ENCODE measurements around the gene CCR7.

CCR7 gene

DNA sequence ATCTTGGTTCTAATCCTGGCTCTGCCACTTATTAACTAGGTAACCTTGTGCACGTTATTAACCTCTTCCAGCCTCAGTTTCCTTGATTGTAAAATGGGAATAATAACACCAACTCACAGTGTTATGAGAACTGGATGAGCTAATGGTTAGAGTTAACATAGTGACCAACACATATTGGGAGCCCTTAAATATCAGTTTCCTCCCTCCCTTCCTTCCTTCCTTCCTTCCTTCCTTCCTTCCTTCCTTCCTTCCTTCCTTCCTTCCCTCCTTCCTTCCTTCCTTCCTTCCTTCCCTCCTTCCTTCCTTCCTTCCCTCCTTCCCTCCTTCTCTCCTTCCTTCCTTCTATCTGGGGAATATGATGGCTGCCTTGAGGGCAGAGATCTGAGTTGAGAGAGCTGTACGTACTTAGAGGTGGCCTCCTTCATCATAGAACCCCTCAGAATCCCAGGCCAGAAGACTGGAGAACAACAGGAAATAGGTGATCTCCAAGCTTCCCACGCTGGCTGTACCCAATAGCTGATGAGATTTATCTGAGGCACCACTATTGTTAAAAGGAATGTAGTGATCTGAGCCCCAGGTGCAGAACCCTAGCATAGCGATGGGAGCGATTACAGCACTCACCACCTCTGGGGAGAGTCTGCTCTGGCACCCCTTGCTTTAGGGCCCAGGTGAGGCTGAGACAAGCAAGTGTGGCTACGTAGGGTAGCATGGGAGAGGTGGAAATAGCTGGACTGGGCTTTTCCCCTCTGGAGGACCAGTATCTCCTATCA, 26.2 kb downstream of the CCR7 start:
- no peak for DNase-seq (ENCODE audit: low read depth)
- H3K4me3 ChIP-seq (ENCODE audit: low read depth, low read length) = no peak overlapping the region

DNA sequence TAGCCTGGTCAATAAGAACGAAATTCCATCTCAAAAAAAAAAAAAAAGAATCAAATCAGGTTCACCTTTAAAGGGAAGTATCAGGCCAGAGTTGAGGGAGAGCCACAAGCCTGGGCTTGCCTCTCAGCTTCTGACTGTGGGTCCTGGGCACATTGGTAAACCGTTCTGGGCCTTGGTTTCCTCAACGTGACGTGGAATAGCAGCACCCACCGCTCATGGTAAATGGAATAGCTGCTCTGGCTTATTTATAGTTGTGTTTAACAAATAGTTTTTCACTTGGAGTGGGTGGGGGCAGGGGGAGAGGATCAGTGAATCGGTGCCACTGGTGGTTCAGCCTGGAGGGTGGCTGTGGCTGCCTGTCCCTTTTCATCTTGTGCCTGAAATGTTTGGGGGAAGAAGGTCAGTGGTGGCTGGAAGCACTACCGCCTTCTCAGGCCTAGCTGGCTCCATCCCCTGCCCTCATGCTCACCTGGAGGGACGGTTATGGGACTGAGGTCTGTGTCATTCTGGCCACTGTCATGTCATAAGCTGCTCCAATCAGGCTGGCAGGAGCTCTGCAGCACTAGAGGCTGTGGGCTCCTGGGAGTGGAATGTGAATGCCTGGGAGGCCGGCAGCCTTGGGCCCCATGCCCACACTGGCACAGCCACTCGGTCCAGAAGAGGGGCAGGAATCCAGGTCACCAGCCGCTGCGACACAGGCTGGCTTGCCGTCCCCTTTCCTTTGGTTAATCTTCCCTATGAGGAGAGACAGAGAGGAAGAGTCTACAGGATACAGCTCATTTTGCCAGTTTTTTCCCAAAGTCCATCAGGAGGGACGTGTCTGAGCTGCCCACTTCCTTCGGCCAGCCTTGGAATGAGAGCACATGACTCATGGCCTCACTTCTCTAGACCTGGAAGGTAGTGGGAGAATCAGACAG, 27.0 kb downstream of the CCR7 start:
- no peak for DNase-seq (ENCODE audit: low read depth)
- no peak overlapping the region for H3K4me3 ChIP-seq (ENCODE audit: low read depth, low read length)

DNA sequence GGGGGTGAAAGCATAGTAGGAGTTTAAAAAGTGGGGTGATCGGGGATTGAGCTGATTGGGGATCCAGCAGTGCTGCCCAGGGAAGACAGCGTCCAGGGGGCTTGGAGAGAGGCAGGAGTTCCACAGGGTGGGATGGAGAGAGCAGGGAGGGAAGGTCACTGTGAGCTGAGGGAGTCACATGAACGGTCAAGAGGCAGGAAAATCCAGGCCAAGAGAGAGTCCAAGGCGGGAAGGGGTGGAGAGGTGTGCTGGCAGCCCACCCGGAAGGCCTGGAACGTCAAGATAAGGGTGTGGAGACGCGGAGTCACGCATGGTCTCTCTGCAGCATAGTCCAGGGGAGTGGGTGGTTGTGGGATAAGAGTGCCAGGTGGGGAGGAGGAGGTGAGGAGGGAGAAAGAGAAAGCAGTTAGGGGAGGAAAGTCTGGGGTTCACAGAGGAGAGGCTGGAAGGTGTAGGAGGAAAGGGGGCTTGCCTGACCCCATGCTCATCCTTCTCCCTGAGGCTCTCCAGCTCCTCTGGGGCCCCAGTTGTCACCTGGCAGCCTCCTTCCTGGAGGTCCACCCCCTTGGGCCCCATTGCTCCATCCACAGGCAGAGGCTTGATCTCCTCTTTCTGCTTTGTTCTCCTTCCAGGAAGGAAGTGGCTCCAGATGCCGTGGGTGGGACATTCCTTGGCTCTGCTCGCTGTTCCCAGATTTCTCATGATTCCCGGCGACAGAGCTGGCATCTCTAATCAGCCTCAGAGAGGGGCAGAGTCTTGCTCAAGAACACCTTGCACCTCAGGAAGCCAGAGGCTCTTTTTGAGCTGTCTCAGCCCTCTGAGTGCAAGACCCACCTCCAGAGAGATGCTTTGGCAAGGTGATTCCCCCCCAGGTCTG, 28.7 kb downstream of the CCR7 start:
- no peak overlapping the region for H3K4me3 ChIP-seq (ENCODE audit: low read depth, low read length)
- no peak for DNase-seq (ENCODE audit: low read depth)

DNA sequence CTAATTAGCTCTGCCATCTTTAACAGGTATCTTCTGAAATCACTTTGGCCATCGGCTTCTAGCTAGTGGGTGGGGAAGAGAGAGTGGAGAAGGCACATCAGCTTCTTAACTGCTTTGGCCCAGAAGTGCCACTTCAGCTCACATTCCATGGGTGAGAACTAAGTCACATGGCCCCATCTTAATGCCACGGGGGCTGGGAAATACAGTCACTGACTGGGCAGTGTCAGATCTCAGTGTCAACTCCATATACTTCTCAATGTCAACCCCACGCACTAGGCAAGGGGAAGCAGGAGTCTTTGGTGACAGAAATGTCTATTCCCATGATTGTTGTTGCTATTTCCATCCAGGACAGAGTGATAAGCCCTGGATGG, 29.4 kb downstream of the CCR7 start:
- DNase-seq (ENCODE audit: low read depth) = no peak

DNA sequence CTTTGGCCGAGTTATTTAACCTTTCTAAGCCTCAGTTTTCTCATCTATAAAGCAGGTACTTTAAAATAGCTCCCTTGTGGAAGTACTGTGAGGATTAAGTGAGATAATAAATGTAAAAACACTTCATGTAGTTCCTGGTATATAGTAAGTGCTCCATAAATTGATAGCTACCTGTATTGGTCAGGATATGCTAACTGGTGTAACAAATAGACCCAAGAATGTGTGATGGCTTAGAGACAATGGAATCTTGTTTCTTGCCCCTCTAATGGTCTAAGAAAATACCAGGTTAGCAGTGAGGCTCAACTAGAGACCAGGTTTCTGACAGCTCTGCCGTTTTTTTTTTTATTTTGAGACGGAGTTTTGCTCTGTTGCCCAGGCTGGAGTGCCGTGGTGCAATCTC, 29.8 kb downstream of the CCR7 start:
- no peak for DNase-seq (ENCODE audit: low read depth)
- no peak overlapping the region for H3K4me3 ChIP-seq (ENCODE audit: low read depth, low read length)

More for the DNA sequence above, 29.4 kb downstream of the CCR7 start:
- no peak overlapping the region for H3K4me3 ChIP-seq (ENCODE audit: low read depth, low read length)

DNA sequence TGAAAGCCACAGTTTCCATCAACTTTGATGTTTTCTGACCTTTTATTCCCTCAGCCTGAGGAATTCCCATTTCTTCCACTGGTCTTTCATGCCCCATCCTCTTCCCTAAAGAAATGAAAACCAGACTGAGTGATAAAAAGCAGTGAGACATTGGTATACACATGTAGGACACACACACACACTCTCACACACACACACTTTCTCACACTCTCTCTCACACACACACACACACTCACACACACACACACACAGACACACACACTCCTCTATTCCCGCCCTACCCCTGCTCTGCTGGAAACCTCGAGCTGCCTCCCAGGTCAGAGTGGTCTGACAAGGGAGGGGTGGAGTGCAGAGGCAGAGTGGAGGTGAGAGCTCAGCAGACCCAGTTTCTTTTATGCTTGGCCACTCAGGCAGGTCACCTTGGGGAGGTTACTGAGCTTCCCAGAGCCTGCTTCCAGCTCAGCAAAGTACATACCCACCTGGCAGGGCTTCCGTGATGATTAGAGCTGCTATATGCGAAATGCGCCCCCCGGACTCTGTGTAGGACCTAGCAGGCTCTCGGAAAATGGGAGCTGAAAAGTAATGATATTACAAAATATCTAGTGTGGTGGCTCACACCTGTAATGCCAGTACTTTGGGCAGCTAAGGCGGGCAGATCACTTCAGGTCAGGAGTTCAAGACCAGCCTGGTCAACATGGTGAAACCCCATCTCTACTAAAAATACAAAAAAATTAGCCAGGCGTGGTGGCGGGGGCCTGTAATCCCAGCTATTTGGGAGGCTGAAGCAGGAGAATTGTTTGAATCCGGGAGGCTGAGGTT, 30.7 kb downstream of the CCR7 start:
- DNase-seq (ENCODE audit: low read depth) = no peak
- H3K4me3 ChIP-seq (ENCODE audit: low read depth, low read length) = no peak overlapping the region

DNA sequence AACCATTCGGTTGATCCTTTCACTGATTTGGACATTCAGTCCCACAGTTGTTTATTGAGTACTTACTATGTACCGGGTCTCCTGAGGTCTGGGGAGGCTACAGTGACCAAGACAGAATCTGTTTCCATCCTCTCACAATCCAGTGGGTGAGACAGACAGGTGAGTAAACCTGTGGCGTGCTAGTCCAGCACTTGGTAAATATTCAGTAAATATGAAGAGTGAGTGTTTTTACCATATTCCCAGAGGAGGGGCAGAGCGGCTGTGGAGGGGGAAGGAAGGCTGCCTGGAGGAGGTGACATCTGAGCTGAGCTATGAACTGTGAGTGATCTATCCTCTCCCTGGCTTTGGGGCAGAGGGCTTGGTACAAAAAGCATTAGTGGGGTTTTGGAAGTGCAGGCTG, 31.4 kb downstream of the CCR7 start:
- DNase-seq (ENCODE audit: low read depth) = no peak
- H3K4me3 ChIP-seq (ENCODE audit: low read depth, low read length) = no peak overlapping the region

DNA sequence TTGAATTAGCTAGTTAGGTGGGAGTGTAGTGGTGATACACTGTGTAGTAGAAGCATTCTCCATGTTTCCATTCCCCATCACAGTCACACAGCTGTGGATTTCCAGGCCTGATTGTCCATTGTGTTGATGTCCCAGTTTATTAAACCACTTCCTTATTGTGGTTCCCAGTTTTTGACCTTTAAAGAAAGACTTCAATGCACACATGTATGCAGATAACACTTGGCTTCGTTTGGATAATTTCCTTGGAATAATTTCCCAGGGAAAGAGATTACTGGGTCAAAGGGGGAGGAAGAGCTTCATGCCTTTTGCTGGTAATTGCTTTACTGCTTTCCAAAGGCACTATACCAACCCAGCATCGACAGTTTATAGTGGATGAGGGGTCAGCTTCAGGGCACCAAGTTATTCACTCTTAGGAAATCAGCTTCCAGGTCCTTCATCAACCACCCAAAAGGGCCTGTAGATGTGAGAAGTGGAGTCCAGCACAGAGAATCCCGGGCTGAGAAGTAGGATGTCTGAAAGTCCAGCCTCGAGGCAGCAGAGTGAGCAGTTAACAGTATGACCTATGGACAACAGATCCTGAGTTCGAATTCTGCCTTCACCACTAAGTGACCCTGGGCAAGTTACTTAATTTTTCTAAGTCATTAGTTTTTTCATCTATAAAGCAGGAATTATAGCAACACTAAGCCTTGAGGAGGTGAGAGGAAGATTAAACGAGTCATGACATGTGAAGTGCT, 32.6 kb downstream of the CCR7 start:
- no peak for DNase-seq (ENCODE audit: low read depth)
- no peak overlapping the region for H3K4me3 ChIP-seq (ENCODE audit: low read depth, low read length)

DNA sequence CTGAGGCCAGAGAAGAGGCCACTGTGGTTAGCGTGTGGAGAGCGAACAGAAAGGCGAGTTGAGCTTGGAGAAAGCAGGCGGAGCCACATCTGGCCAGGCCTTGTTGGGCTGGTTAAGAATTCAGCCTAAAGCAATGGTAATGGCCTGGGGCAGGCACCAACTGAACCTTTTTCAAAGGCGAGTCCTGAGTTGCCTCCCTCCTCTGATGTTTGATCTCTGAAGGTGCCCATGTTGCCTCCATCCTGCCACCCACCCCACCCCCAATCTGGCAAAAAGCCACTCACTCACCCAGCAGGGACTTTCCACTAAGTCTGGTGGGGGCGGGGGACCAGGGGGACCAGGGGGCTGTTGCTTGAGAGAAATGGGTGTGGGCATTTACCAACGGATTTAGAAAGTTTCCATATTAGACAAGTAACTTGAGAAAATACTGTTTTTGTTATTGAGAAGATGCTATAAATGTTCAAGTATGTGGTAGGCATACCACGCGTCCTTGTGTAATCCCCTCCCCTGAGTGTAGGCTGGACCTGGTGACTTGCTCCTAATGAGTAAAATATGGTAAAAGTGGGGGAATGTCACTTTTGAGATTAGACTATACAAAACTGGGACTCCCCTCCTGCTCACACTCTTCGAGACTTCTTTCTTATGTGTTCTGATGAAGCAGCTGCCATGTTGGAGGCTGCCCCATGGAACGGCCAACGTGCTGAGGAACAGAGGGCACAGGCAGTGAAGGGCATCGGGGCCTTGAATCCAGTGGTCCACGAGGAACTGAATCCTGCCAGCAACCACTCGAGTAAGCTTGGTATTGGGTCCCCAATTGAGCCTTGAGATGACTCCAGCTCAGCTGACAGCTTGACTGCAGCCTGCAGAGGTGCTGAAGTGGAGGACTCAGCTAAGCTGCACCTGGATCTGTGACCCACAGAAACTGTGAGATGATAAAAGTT, 34.0 kb downstream of the CCR7 start:
- no peak for DNase-seq (ENCODE audit: low read depth)

DNA sequence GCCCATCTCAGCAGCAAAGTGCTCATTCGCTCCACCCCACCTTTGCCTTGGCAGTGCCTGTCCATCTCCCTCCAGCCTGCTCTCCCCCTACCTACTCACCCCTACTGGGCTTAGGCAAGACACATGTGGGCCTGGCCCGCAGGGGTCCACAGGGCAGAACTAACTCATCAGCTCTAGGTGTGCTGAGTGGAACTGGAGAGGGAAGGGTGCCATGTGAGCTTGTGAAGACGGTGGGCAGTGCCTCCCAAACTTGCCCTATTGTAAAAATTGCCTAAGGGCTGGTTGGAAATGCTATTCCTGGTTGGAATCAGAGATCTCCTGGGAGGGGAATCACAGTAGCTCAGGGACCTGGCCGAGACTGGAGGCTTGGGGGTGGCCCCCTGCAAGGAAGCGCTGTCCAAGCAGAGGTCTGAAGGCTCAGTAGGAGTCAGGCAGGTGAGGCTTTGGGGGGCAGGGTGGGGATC, 34.7 kb downstream of the CCR7 start:
- no peak for DNase-seq (ENCODE audit: low read depth)
- H3K4me3 ChIP-seq (ENCODE audit: low read depth, low read length) = no peak overlapping the region

More for the DNA sequence above, 34.0 kb downstream of the CCR7 start:
- H3K4me3 ChIP-seq (ENCODE audit: low read depth, low read length) = no peak overlapping the region

DNA sequence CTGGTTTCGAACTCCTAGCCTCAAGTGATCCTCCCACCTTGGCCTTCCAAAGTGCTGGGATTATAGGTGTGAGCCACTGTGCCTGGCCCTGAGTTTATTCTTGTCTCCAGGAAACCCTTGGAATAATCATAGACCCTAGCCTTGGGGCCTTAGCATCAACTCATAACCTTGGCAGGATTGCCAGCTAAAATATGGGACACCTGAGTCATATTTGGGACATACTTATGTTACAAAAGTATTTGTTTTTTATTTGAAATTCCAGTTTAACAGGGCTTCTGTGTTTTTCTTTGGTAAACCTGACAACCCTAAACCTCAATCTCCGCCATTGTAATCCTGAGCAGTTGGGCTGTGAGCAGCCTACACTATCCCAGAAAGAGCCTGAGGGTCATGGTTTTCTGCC, 35.3 kb downstream of the CCR7 start:
- DNase-seq (ENCODE audit: low read depth) = no peak
- H3K4me3 ChIP-seq (ENCODE audit: low read depth, low read length) = no peak overlapping the region

DNA sequence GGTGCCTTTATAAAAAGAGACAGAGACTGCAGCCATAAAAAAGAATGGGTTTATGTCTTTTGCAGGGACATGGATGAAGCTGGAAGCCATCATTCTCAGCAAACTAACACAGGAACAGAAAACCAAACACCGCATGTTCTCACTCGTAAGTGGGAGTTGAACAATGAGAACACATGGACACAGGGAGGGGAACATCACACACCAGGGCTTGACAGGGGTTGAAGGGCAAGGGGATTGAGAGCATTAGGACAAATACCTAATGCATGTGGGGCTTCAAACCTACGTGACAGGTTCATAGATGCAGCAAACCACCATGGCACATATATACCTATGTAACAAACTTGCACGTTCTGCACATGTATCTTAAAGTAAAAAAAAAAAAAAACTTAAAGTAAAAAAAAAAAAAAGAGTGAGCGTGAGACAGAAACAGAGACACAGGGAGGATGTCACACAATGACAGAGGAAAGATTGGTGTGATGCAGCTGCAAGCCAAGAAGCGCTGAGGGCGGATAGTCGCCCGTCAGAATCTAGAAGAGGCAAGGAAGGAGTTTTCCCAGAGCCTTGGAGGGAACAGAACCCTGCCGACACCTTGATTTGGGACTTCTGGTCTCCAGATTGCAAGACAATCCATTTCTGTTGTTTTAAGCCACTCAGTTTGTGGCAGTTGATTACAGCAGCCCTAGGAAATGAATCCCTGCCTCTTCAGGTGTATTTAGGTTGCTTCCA, 36.4 kb downstream of the CCR7 start:
- DNase-seq (ENCODE audit: low read depth) = no peak
- no peak overlapping the region for H3K4me3 ChIP-seq (ENCODE audit: low read depth, low read length)

DNA sequence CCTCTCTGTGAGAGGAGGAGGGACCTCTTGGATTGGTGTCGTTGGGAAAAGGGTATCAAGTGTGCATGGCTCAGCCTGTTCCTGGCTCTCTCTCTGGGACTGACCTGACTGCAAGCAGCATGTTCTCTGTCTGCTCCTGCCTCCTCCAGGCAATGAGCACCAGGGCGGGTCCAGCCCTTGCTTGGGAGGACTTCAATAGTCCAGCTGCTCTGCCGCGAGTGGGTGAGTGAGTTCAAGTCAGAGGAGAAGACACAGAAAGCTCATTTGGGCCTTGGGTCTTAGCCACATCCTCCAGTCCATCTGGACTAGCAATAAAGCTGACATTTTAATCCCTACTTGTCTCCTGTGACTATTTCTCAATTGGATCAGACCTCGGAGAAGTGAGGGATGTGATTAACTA, 38.6 kb downstream of the CCR7 start:
- no peak for DNase-seq (ENCODE audit: low read depth)
- H3K4me3 ChIP-seq (ENCODE audit: low read depth, low read length) = no peak overlapping the region

DNA sequence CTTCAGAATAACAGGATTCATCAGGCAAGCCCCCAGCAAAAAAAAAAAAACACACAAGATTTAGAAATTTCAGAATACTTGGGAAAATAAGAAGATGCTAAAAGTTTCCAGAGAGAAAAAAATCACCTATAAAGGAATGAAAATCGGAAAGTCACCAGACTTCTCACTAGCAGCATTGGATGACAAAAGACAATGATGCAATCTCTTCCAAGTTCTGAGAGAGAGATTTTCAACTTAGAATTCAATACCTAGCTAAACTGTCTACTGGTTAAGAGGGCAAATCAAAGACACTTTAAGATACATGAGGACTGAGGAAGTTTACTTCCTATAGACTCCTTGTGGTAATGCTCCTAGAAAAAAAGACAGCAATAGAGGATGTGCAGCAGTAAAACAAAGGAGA, 40.0 kb downstream of the CCR7 start:
- no peak overlapping the region for H3K4me3 ChIP-seq (ENCODE audit: low read depth, low read length)
- no peak for DNase-seq (ENCODE audit: low read depth)

DNA sequence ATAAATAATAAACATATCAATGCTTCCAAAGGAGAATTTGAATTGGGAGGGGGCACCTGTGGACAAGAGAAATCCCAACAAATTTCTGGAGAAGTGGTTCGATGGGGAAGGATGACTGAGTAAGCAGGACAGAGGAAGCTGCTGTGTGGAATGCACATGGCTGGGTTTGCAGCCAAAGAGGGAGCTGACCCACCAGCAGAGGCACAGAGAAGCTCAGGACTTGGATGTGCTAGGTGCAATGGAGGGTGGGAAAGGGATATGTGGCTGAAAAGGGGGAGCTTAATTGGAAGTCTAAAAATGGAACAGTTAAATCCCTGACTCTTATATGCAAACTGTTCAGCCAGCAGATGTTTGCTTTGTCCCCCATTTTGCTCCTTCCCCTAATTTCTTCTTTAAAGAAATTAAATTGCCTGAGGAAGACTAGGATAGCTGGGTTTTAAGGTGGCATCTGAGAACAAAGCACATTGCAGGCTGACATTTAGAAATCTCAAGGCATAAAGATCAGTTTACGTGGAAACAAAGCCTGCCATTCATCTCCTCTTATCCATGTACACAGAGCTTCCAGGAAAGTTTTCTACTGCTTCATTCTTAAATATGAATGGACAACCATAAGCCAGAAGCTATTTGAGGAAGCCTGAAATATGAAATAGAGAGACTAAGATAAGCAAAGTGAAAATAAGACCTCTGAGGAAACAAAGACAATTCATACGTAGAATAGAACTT, 40.9 kb downstream of the CCR7 start:
- H3K4me3 ChIP-seq (ENCODE audit: low read depth, low read length) = no peak overlapping the region

DNA sequence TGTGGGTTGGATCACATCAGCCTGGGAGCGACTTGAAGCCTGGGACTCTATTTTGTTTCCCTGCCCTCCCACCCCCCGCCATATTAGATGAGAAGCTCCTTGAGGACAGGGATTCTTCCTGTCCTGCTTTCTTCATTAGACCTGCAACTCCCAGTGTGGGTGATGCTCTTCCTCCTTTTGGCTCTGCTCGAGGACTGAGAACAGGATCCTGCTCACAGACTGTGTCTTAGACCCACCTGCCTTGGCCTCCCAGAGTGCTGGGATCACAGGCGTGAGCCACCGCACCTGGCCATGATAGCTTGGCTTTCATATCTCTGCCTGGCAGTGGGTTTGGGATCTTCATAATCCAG, 42.3 kb downstream of the CCR7 start:
- DNase-seq (ENCODE audit: low read depth) = no peak
- H3K4me3 ChIP-seq (ENCODE audit: low read depth, low read length) = no peak overlapping the region

More for the DNA sequence above, 40.9 kb downstream of the CCR7 start:
- DNase-seq (ENCODE audit: low read depth) = no peak
